Duodenal mucosa (tissue), 2 donors: Measurements from ENCODE around the gene LILRA2.
"Not testable (repeated sequence)": the region's sequence is repeated elsewhere in the genome, so short reads cannot be mapped to it uniquely, and the experiment has no call there.

Experiments used
- H3K27ac ChIP-seq: one replicate; pipeline ENCODE4 v1.7.0; 2013; ENCODE audit warnings: low read depth, low read length
- H3K27me3 ChIP-seq, 2 donors: one replicate each; pipeline ENCODE4 v1.7.0; 2013; ENCODE audit warnings: low read length in 2 of 2, control low read depth in 1 of 2; ENCODE audit not compliant: insufficient read depth in 2 of 2, control insufficient read depth in 1 of 2
- H3K36me3 ChIP-seq, 2 donors: one replicate each; pipeline ENCODE4 v1.7.0; 2013; ENCODE audit warnings: low read length in 2 of 2, control low read depth in 1 of 2; ENCODE audit not compliant: insufficient read depth in 2 of 2, control insufficient read depth in 1 of 2
- H3K4me1 ChIP-seq, 2 donors: one replicate each; pipeline ENCODE4 v1.7.0; 2013; ENCODE audit warnings: low read length in 2 of 2, control low read depth in 1 of 2; ENCODE audit not compliant: insufficient read depth in 2 of 2, control insufficient read depth in 1 of 2
- H3K4me3 ChIP-seq, 2 donors: one replicate each; pipeline ENCODE4 v1.7.0; 2013; ENCODE audit warnings: low read length in 2 of 2, low read depth in 1 of 2
- H3K9ac ChIP-seq, 2 donors: one replicate each; pipeline ENCODE4 v1.7.0; 2013; ENCODE audit warnings: low read length in 2 of 2, low read depth in 1 of 2
- H3K9me3 ChIP-seq, 2 donors: one replicate each; pipeline ENCODE4 v1.7.0; 2013; ENCODE audit warnings: low read length in 2 of 2, control low read depth in 1 of 2; ENCODE audit not compliant: control insufficient read depth in 1 of 2

LILRA2 gene

DNA sequence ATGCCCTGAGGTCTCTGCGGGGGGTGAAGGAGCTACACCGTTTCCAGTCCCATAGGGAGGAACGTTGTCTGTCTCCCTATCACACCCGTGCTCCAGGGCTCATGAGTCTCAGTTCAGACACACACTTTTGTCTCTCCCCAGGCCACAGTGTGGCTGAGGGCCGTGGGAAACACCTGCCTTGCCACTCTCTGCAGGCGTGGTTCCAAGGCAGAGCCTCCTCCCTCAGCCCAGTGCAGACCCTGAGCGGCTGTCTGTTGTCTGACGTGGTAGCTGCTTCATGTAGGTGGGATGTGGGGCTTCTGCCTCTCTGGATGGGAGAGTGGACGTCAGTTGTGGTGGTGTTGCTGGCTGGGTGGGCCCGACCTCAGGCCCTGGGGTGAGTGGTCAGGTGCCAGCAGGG is 50.6 kb downstream of the LILRA2 start:
- H3K9me3 ChIP-seq, H3K4me3 ChIP-seq, H3K36me3 ChIP-seq, H3K9ac ChIP-seq, H3K27ac ChIP-seq, H3K27me3 ChIP-seq, H3K4me1 ChIP-seq: not testable (repeated sequence)

DNA sequence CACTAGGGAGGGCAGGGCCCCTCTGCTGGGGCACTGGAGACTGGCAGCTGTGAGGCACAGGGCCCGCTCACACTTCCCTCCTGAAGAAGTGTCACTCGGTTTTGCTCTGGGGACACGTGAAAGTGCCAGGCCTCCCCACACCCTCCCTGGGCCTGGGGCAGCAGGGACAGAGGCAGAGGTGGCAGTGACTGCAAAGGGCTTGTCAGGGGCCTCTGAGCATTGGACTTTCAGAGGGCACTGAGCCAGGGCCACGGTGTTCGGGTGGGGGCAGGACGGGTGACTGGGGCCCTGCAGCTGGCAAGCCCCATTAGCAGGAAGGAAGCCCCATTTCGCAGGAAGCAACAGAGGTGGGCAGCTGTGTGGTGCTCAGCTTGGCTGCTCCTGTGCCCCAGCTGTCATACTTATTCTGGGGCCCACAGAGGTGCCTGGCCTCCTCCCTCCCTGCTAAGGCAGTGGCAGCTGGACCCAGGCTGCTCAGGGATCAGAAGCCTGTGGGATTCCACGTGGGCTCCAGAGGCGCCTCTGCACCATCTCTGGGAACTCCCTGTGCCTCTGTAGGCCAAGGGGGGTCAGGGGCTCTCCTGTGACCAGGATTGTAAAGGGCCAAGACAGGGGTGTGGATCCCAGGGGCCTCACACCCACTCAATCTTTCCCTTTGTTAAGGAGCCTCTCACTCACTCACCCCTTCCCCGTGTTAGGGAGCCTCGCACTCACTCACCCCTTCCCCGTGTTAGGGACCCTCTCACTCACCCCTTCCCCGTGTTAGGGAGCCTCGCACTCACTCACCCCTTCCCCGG is 51.5 kb downstream of the LILRA2 start:
- not testable (repeated sequence) for H3K9me3 ChIP-seq, H3K4me1 ChIP-seq, H3K9ac ChIP-seq, H3K36me3 ChIP-seq, H3K27ac ChIP-seq, H3K4me3 ChIP-seq, H3K27me3 ChIP-seq

DNA sequence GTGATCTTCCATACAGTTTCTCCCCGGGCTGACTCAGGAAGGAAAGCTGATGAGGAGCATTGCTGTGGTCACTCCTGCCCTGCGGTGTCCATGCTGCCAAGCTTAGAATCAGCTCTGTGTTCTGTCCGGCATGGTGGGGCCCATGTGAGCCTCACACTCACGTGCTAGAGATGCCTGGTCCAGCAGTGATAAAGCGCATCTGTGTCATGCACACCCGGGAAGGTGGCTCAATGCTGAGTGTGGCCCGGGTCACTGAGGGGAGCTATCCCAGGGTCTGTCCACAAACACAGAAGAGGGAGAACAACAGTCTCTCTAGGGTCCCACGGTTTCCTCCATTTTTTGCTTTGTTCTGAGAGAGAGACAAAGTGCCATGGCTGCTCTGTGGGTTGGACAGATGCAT is 53.2 kb downstream of the LILRA2 start:
- no peaks in the 10 kb centered on the region for H3K27me3 ChIP-seq
- H3K4me3 ChIP-seq, result no peak overlapping the region
- H3K36me3 ChIP-seq, result no peaks in the 10 kb centered on the region
- no peak overlapping the region for H3K27ac ChIP-seq
- H3K9ac ChIP-seq, result no peak overlapping the region
- H3K4me1 ChIP-seq, result no peaks in the 10 kb centered on the region
- peaks cover 0 to 6% of the 10 kb centered on the region in 2 donors for H3K9me3 ChIP-seq

DNA sequence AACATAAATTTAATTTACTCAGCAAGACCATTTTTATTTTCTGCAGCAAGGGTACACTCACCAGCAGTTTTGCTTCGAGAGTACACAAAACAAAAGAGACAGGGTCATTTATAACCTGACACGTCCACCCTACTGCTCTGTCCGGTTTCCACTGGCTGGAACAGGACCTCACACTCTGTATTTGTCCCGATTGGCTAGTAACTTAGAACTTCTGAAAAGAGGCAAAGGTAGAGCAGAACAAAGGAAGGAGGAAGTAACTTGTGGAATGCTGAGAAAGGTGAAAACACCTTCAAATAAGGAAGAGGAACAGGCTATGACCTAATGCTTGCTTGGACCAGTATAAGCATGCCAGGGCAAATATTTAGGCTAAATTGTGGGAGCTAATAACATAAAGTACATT is 54.3 kb downstream of the LILRA2 start:
- not testable (repeated sequence) for H3K27ac ChIP-seq, H3K4me3 ChIP-seq, H3K36me3 ChIP-seq, H3K27me3 ChIP-seq, H3K4me1 ChIP-seq, H3K9me3 ChIP-seq, H3K9ac ChIP-seq

DNA sequence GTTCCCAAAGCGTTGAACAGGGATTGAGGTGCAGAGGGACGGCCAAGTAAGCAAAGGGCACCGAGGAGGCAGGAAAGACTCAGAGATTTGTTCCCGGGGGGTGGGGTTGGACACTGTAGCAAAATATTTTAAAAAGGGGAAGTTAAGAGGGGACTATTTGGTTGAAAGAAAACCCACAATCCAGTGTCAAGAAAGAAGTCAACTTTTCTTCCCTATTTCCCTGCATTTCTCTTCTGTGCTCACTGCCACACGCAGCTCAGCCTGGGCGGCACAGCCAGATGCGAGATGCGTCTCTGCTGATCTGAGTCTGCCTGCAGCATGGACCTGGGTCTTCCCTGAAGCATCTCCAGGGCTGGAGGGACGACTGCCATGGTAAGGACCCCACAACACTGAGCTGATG is 56.7 kb downstream of the LILRA2 start, which contains the start of gene LILRB1:
Gene LILRB1 (plus strand): TSS at position 223 of the 400 bp plus-strand sequence. CDS start 590 bp downstream, outside the sequence.
- not testable (repeated sequence) for H3K27me3 ChIP-seq, H3K9ac ChIP-seq, H3K4me3 ChIP-seq, H3K4me1 ChIP-seq, H3K36me3 ChIP-seq, H3K27ac ChIP-seq, H3K9me3 ChIP-seq

DNA sequence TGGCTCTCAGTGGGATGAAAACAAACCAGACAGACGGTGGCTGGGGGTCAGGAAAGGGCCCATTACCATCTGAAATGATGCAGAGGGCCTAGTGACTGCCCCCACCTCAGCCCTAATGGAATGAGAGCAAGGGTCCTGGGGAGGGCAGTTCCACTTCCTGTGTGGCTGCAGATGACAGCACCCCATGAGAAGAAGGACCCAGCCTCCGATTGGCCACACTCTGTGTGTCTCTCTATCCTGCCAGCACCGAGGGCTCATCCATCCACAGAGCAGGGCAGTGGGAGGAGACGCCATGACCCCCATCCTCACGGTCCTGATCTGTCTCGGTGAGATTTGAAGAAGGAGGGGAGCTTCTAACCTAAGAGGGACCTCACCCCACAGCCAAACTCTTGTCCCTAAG is 57.2 kb downstream of the LILRA2 start:
- Histone ChIP-seq H3K27me3 (no peaks in the 10 kb centered on the region), H3K9me3 (peaks cover 0 to 6% of the 10 kb centered on the region in 2 donors), H3K9ac (no peak overlapping the region), H3K27ac (no peak overlapping the region), H3K4me1 (no peaks in the 10 kb centered on the region), H3K36me3 (no peaks in the 10 kb centered on the region), H3K4me3 (no peak overlapping the region)

DNA sequence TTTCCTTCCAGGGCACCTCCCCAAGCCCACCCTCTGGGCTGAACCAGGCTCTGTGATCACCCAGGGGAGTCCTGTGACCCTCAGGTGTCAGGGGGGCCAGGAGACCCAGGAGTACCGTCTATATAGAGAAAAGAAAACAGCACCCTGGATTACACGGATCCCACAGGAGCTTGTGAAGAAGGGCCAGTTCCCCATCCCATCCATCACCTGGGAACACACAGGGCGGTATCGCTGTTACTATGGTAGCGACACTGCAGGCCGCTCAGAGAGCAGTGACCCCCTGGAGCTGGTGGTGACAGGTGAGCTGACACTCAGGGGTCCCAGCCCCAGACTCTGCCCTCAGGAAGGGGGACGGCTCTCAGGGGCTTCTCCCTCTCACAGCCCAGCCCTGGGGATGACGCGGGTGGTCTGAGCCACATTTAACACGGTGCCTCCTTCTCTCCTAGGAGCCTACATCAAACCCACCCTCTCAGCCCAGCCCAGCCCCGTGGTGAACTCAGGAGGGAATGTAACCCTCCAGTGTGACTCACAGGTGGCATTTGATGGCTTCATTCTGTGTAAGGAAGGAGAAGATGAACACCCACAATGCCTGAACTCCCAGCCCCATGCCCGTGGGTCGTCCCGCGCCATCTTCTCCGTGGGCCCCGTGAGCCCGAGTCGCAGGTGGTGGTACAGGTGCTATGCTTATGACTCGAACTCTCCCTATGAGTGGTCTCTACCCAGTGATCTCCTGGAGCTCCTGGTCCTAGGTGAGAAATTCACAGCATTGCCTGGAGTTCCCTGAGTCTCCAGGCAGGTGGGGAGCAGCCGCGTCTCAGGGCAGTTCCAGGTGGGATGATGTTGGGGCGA is 58.1 kb downstream of the LILRA2 start:
- not testable (repeated sequence) for H3K27me3 ChIP-seq, H3K9ac ChIP-seq, H3K27ac ChIP-seq, H3K4me1 ChIP-seq, H3K36me3 ChIP-seq, H3K9me3 ChIP-seq, H3K4me3 ChIP-seq

DNA sequence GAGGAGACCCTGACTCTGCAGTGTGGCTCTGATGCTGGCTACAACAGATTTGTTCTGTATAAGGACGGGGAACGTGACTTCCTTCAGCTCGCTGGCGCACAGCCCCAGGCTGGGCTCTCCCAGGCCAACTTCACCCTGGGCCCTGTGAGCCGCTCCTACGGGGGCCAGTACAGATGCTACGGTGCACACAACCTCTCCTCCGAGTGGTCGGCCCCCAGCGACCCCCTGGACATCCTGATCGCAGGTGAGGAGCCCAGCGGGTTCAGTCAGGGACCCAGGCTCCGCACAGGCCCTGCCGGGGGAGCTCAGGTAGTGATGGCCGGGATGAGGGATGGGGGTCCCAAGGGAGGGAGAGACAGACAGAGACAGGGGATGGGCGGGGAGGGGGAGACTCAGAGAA is 58.9 kb downstream of the LILRA2 start:
- H3K9me3 ChIP-seq, H3K4me3 ChIP-seq, H3K27ac ChIP-seq, H3K27me3 ChIP-seq, H3K9ac ChIP-seq, H3K36me3 ChIP-seq, H3K4me1 ChIP-seq: not testable (repeated sequence)

DNA sequence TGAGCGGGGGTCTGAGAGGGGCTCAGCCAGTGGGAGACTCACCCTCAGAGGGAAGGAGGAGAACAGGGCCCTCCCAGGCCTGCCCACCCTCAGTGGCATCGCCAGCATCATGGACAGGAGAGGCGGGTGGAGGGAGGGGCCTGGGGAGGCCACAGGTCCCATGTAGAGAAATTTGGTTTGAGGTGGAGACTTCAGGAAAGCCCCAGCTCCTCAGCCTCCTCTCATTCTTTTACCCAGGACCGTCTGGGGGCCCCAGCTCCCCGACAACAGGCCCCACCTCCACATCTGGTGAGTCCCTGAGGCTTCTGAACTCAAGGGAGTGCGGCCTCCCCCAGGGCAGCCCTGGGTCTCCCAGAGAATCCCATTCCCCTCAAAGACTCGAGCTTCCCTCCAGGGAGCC is 59.8 kb downstream of the LILRA2 start:
- H3K36me3 ChIP-seq, result no peaks in the 10 kb centered on the region
- H3K27ac ChIP-seq, result no peak overlapping the region
- H3K9ac ChIP-seq, result no peak overlapping the region
- H3K9me3 ChIP-seq, result no peaks in the 10 kb centered on the region
- no peaks in the 10 kb centered on the region for H3K27me3 ChIP-seq
- no peak overlapping the region for H3K4me3 ChIP-seq
- H3K4me1 ChIP-seq, result no peaks in the 10 kb centered on the region

DNA sequence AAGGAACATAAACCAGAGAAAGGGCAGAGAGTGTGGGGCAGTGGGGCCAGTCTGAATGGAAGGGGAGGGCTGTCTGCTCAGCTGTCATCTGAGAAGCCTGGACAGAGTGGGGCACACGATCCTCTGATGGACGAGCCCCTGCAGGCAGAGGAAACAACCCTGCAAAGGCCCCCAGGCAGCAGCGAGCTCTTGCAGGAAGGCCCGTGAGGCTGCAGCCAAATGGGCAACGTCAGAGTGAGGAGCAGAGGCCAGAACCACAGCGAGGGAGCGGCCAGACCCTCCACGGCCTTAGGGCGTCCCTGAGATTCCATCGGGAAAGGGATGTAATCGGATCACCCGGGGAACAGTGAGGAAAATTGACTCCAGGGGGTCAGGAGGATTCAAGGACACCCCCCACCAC is 62.5 kb downstream of the LILRA2 start:
- H3K4me3 ChIP-seq, H3K27ac ChIP-seq, H3K9me3 ChIP-seq, H3K9ac ChIP-seq, H3K27me3 ChIP-seq, H3K4me1 ChIP-seq, H3K36me3 ChIP-seq: not testable (repeated sequence)
